ENCODE measurements around the gene HRAS.

Gene HRAS

GRCh38 chr11:550021-550745 lies 14.8 kb upstream of the HRAS start:
- no peak overlapping the region for H3K4me3 ChIP-seq (ENCODE audit: low read depth, low read length)
- no peak for DNase-seq (ENCODE audit: low read depth, low spot score)
- CTCF ChIA-PET = no interaction called here
- POLR2A ChIA-PET = no interaction called here
- TF ChIP-seq CTCF (IDR thresholded peaks at IDR 0.05; ENCODE audit: insufficient read depth, low read length, missing control alignments) = no peak

- DNase-seq (ENCODE audit: low read depth, low spot score) = no peak
- TF ChIP-seq CTCF (IDR thresholded peaks at IDR 0.05; ENCODE audit: insufficient read depth, low read length, missing control alignments) = no peak
- no peak overlapping the region for H3K4me3 ChIP-seq (ENCODE audit: low read depth, low read length)
- ChIA-PET CTCF (interaction anchor here (1.1 to 2.8 kb wide), 2 partner anchors 8 to 180 kb away, joined by 4 to 13 read pairs; no protein-coding TSS in a partner anchor), POLR2A (no interaction called here)
Measured at GRCh38 chr11:548700-549603, 13.6 kb upstream of the HRAS start.

GRCh38 chr11:545171-545570 lies 9.8 kb upstream of the HRAS start:
- POLR2A ChIA-PET = interaction anchor here (1.5 kb wide), 1 partner anchor 264 kb away, joined by 3 read pairs; the partner anchor contains the start of gene RPLP2
- H3K4me3 ChIP-seq (ENCODE audit: low read depth, low read length) = no peak overlapping the region
- DNase-seq (ENCODE audit: low read depth, low spot score) = no peak
- CTCF ChIA-PET = interaction anchor here (1.6 to 4.3 kb wide), 2 partner anchors 10 to 26 kb away, joined by 4 to 26 read pairs; no protein-coding TSS in a partner anchor
- no peak for TF ChIP-seq CTCF (IDR thresholded peaks at IDR 0.05; ENCODE audit: insufficient read depth, low read length, missing control alignments)

- CTCF ChIA-PET = interaction anchor here (1.6 to 4.3 kb wide), 2 partner anchors 10 to 26 kb away, joined by 4 to 26 read pairs; no protein-coding TSS in a partner anchor
Measured at GRCh38 chr11:544817-545166, 9.4 kb upstream of the HRAS start.

GRCh38 chr11:541433-541885 lies 6.1 kb upstream of the HRAS start:
- ChIA-PET POLR2A (no interaction called here), CTCF (interaction anchor here (1.6 kb wide), 1 partner anchor 13 kb away, joined by 5 read pairs; no protein-coding TSS in a partner anchor)
- no peak for DNase-seq (ENCODE audit: low read depth, low spot score)
- TF ChIP-seq CTCF (IDR thresholded peaks at IDR 0.05; ENCODE audit: insufficient read depth, low read length, missing control alignments) = no peak
- H3K4me3 ChIP-seq (ENCODE audit: low read depth, low read length) = no peak overlapping the region

More at GRCh38 chr11:544817-545166, 9.4 kb upstream of the HRAS start:
- DNase-seq (ENCODE audit: low read depth, low spot score) = no peak
- H3K4me3 ChIP-seq (ENCODE audit: low read depth, low read length) = no peak overlapping the region
- no peak for TF ChIP-seq CTCF (IDR thresholded peaks at IDR 0.05; ENCODE audit: insufficient read depth, low read length, missing control alignments)
- POLR2A ChIA-PET = no interaction called here

Data from AG04449 (cell line).